SU-DHL-6 (cell line): ENCODE results near the gene PRR35.

Experiments used
- H2AFZ ChIP-seq: fragments of 200-600 bp; sonication (generic); 2 replicates; pipeline ENCODE4 v1.6.1; 2014; ENCODE audit warnings: low read depth, mild to moderate bottlenecking, moderate library complexity, mixed read lengths, antibody characterized with exemption, low read length; ENCODE audit not compliant: severe bottlenecking
- H3F3A ChIP-seq: fragments of 200-600 bp; shearing (Covaris generic); 2 replicates; pipeline ENCODE4 v1.6.0; 2016; ENCODE audit warnings: antibody characterized with exemption, mild to moderate bottlenecking; ENCODE audit not compliant: insufficient read depth
- H3K27ac ChIP-seq: fragments of 200-600 bp; sonication (generic); 2 replicates; pipeline ENCODE4 v1.5.1; 2016; ENCODE audit warnings: low read depth, mild to moderate bottlenecking, low read length, moderate library complexity, mixed read lengths
- H3K27me3 ChIP-seq: fragments of 200-600 bp; sonication (generic), shearing (Covaris generic); 2 replicates; pipeline ENCODE4 v1.6.0; 2014; ENCODE audit warnings: mild to moderate bottlenecking, low read length
- H3K36me3 ChIP-seq: fragments of 200-600 bp; sonication (generic); 2 replicates; pipeline ENCODE4 v1.6.1; 2014; ENCODE audit warnings: mild to moderate bottlenecking, low read length, mixed read lengths
- H3K4me2 ChIP-seq: fragments of 300-600, 200-600 bp; shearing (Covaris generic), sonication (generic); 2 replicates; pipeline ENCODE4 v1.6.0; 2014; ENCODE audit warnings: low read length, low read depth, mild to moderate bottlenecking; ENCODE audit not compliant: poor library complexity, severe bottlenecking
- H3K4me3 ChIP-seq: fragments of 200-600 bp; sonication (generic); 2 replicates; pipeline ENCODE4 v1.5.1; 2014; ENCODE audit warnings: antibody characterized with exemption, low read length, mild to moderate bottlenecking, mixed read lengths; ENCODE audit not compliant: insufficient read depth, poor library complexity, severe bottlenecking
- H3K79me2 ChIP-seq: fragments of 200-600 bp; sonication (generic); 2 replicates; pipeline ENCODE4 v1.6.1; 2014; ENCODE audit warnings: mild to moderate bottlenecking, low read length, moderate library complexity; ENCODE audit not compliant: insufficient read depth
- H3K9ac ChIP-seq: fragments of 200-600 bp; sonication (generic); 2 replicates; pipeline ENCODE4 v1.7.0; 2014; ENCODE audit warnings: mild to moderate bottlenecking, low read length
- H3K9me2 ChIP-seq: fragments of 200-600 bp; sonication (generic); replicated peaks from 2 replicates; pipeline ENCODE4 v1.6.1; 2014; ENCODE audit warnings: low read length; ENCODE audit not compliant: insufficient read depth
- H3K9me3 ChIP-seq: fragments of 200-600 bp; sonication (generic); 2 replicates; pipeline ENCODE4 v1.6.1; 2014; ENCODE audit warnings: low read length, mixed read lengths; ENCODE audit not compliant: insufficient read depth
- H4K20me1 ChIP-seq: fragments of 200-600 bp; sonication (generic); 2 replicates; pipeline ENCODE4 v1.6.1; 2014; ENCODE audit warnings: low read depth, mild to moderate bottlenecking, antibody characterized with exemption, low read length, moderate library complexity, mixed read lengths
- CTCF ChIP-seq: fragments of 200-600 bp; sonication (generic); IDR thresholded peaks from one replicate; pipeline ENCODE4 v1.5.1; 2017; ENCODE audit warnings: antibody characterized with exemption, mild to moderate bottlenecking, low read length, moderate library complexity; ENCODE audit not compliant: insufficient read depth, poor library complexity, severe bottlenecking
- EZH2phosphoT487 ChIP-seq: fragments of 200-600 bp; sonication (generic), shearing (Covaris generic); conservative IDR thresholded peaks from 2 replicates; pipeline ENCODE4 v1.6.1; 2018; ENCODE audit warnings: mild to moderate bottlenecking, antibody characterized with exemption, low read length, moderate library complexity, mixed read lengths

The PRR35 gene

DNA sequence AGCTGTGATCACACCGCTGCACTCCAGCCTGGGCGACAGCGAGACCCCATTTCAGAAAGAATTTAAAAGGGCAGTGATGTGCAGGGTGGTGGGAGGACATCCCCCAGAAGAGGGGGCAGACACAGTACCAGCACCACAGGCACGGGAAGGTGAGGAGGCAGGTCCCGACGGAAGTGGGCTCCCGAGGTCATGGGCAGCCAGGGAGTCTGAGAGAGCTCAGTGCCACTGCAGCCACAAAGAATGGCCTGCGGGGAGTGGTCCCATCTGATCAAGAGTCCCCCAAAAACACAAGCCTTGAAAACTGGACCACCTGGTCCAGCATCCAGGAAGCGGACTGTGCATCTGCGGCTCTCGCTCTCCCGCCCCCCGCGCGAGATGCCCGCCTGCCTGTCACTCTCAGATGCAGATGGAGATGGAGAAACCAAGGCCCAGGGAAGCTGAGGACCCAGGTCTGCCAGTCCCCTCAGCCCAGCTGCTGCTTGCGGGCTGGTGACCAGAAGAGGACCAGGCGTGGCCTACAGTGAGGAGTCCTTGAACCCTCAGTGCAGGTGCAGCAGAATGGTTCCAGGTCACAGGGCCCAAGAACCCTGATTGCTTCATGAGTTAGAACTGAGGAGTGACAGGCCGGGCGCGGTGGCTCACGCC lies 37.0 kb upstream of the PRR35 start:
- no peak overlapping the region for H3K4me2 ChIP-seq

GRCh38 chr16:524274-525040 lies 35.7 kb upstream of the PRR35 start:
- Histone ChIP-seq H3K4me2 (no peak overlapping the region), H3K9ac (no peak overlapping the region)

More for the DNA sequence above, 37.0 kb upstream of the PRR35 start:
- H3K9me2 ChIP-seq, result no peaks in the 10 kb centered on the region
- H3K4me3 ChIP-seq, result no peak overlapping the region
- no peaks in the 10 kb centered on the region for H3K36me3 ChIP-seq
- H4K20me1 ChIP-seq, result no peaks in the 10 kb centered on the region
- H3K27me3 ChIP-seq, result no peaks in the 10 kb centered on the region
- peaks cover 5% of the 10 kb centered on the region for H3K79me2 ChIP-seq
- no peak overlapping the region for H2AFZ ChIP-seq
- H3K9ac ChIP-seq, result no peak overlapping the region
- H3K27ac ChIP-seq, result no peak overlapping the region
- TF ChIP-seq EZH2phosphoT487, result no peak
- no peak for TF ChIP-seq CTCF
- no peaks in the 10 kb centered on the region for H3K9me3 ChIP-seq
- H3F3A ChIP-seq, result 0 out of 2 replicates have a peak, but pooled peaks cover 9% of the 10 kb centered on the region

GRCh38 chr16:525123-525519 lies 35.1 kb upstream of the PRR35 start:
- Histone ChIP-seq H2AFZ (no peak overlapping the region), H3K36me3 (no peaks in the 10 kb centered on the region), H3K27ac (no peak overlapping the region), H3K4me2 (no peak overlapping the region), H3K9ac (no peak overlapping the region), H4K20me1 (no peaks in the 10 kb centered on the region; the same call in 1 of the 2 replicates), H3K4me3 (no peak overlapping the region), H3K9me3 (no peaks in the 10 kb centered on the region), H3K9me2 (no peaks in the 10 kb centered on the region), H3F3A (0 out of 2 replicates have a peak, but pooled peaks cover 9% of the 10 kb centered on the region), H3K79me2 (peaks cover 24% of the 10 kb centered on the region), H3K27me3 (no peaks in the 10 kb centered on the region)
- no peak for TF ChIP-seq EZH2phosphoT487
- TF ChIP-seq CTCF, result no peak

More at GRCh38 chr16:524274-525040, 35.7 kb upstream of the PRR35 start:
- TF ChIP-seq EZH2phosphoT487 (no peak), CTCF (no peak)
- Histone ChIP-seq H3F3A (0 out of 2 replicates have a peak, but pooled peaks cover 9% of the 10 kb centered on the region), H3K9me3 (no peaks in the 10 kb centered on the region), H3K36me3 (no peaks in the 10 kb centered on the region), H4K20me1 (no peaks in the 10 kb centered on the region), H3K27me3 (no peaks in the 10 kb centered on the region), H3K27ac (no peak overlapping the region), H3K9me2 (no peaks in the 10 kb centered on the region), H3K79me2 (peaks cover 17% of the 10 kb centered on the region), H2AFZ (no peak overlapping the region), H3K4me3 (no peak overlapping the region)
